Heart right ventricle (tissue), 16 donors: ENCODE measurements around the gene FHOD3. TPM values are rescaled to one million over a fixed set of nuclear protein-coding genes. Genes with fewer than 3 reads are reported as not detected.
A peak's percentile ranks its signal among the peaks of the same experiment; 100 is the strongest.

Source experiments
- ATAC-seq, 8 donors: fragments of 200-7000 bp; cut with Tn5 transposase; one replicate each; pipeline ENCODE4 v1.9.1; 2020; ENCODE audit warnings: mild to moderate bottlenecking in 8 of 8, moderate library complexity in 8 of 8, moderate number of reproducible peaks in 1 of 8
- DNase-seq, 2 donors: peaks; one replicate each; pipeline ENCODE4 v3.0.0-alpha.2; 2020
- H3K27ac ChIP-seq, 10 donors: fragments of 200-600 bp; sonication (generic) in 2 of 10; one replicate each; pipeline versions ENCODE4 v1.5.0 to v1.8.0; 2020 to 2022; ENCODE audit warnings: mild to moderate bottlenecking in 3 of 10
- H3K27me3 ChIP-seq, 7 donors: fragments of 200-600 bp; one replicate each; pipeline ENCODE4 v1.8.0; 2021 to 2022; ENCODE audit warnings: mild to moderate bottlenecking in 2 of 7
- H3K36me3 ChIP-seq, 9 donors: fragments of 200-600 bp; sonication (generic) in 1 of 9; one replicate each; pipeline versions ENCODE4 v1.5.0 to v1.8.0; 2020 to 2022; ENCODE audit warnings: mild to moderate bottlenecking in 2 of 9
- H3K4me1 ChIP-seq, 9 donors: fragments of 200-600 bp; sonication (generic) in 1 of 9; one replicate each; pipeline versions ENCODE4 v1.5.0 to v1.8.0; 2020 to 2022; ENCODE audit warnings: mild to moderate bottlenecking in 4 of 9
- H3K4me3 ChIP-seq, 10 donors: fragments of 200-600 bp; sonication (generic) in 2 of 10; one replicate each; pipeline versions ENCODE4 v1.5.0 to v1.8.0; 2020 to 2022; ENCODE audit warnings: mild to moderate bottlenecking in 7 of 10, moderate library complexity in 2 of 10
- H3K9me3 ChIP-seq, 11 donors: fragments of 200-600 bp in 10 of 11; sonication (generic) in 2 of 11; one replicate each; pipeline versions ENCODE4 v1.5.0 to v1.8.0; 2013 to 2022; ENCODE audit warnings: mild to moderate bottlenecking in 2 of 11, control low read depth in 1 of 11, moderate library complexity in 1 of 11
- CTCF ChIP-seq, 9 donors: fragments of 200-600 bp; sonication (generic) in 2 of 9; IDR thresholded peaks; one replicate each; pipeline versions ENCODE4 v1.5.0 to v1.8.0; 2021 to 2022; ENCODE audit warnings: antibody characterized with exemption in 9 of 9, mild to moderate bottlenecking in 5 of 9, moderate library complexity in 1 of 9
- WGBS, 2 donors: extraction: QIAGEN DNeasy Blood & Tissue Kit; methylation state at CpG; one replicate each; pipeline ENCODE4 v1.1.7; 2013; ENCODE audit warnings: inconsistent platforms in 1 of 2; 5-methylcytosine and 5-hydroxymethylcytosine counted together
- intact Hi-C, 10 donors: fragments of 100-400 bp; cut with DNase I; formaldehyde crosslinking; loops; one replicate each; pipeline versions ENCODE4 v1.11.1 to v1.14.2; 2022
- polyA plus RNA-seq, 2 donors: library from polyadenylated mRNA; stranded (reverse); fragments of 200-250 nt; gene quantifications; one replicate each; pipeline ENCODE4 v1.2.3, GENCODE V29; 2013
- total RNA-seq, 10 donors: library from RNA; stranded (reverse); fragmentation: NEBNext Ultra II Directional in 3 of 10; extraction: Animal tissue kit (Norgen Biotek cat#: 25700) in 3 of 10; gene quantifications; one replicate each; pipeline versions ENCODE4 v1.2.1 to v1.2.4, GENCODE V29; 2021 to 2023
- donor health status: Arrhythmogenic right ventricular cardiomyopathy.
- donor health status: ischemic (EF 13 %, LVEDD 7.1; RV severe dilation, severe dysfunction).
- donor health status: healthy with polysubstance abuse.
- donor health status: DM: no; HTN: yes; CAD: no.
- donor health status: DM: no; HTN: no; CAD: no.
- donor health status: ischemic (EF 25% LVEDD 6.9; RV normal size, moderate dysfunction).
- donor health status: ischemic (EF 25% LVEDD 5.7; RV mildly dilated, moderate dysfunction).
- donor health status: healthy.
- donor health status: DM: yes; HTN: yes; CAD: no.
- donor health status: Ischemic cardiomyopathy.
- donor health status: ischemic (EF 35%, LVEDD 5.7; RV mildly dilated, moderate dysfunction).
- donor health status: nonischemic (EF 11% LVEDD 7.7; RV severe dilation, severe dysfunction).
- donor health status: DM: yes; HTN: yes; CAD: no.
- donor health status: PGD.
- donor health status: ischemic (EF 29% LVEDD 5.4; RV normal size, mild dysfunction).
- donor health status: nonischemic (EF 23%, LVEDD 6.1; RV moderate dilation, normal function).

The FHOD3 gene
- total and polyA plus RNA-seq, 12 donors, result 81.8 to 484 (median 356) TPM

GRCh38 chr18:36610661-36611060 is 313.1 kb downstream of the FHOD3 start:
- H3K4me3 ChIP-seq, result no peak overlapping the region
- TF ChIP-seq CTCF (IDR thresholded peaks at IDR 0.05), result no peak
- H3K9me3 ChIP-seq, result no peaks in the 10 kb centered on the region
- ATAC-seq (no peak), DNase-seq (no peak)
- H3K27ac ChIP-seq, result peak overlapping the region in 1 of 10 donors; percentile 21
- peaks cover 0 to 17% (median 5%) of the 10 kb centered on the region in 9 donors for H3K4me1 ChIP-seq
- WGBS, 2 donors, result 63 to 71% methylated on average over 2 of the region's 2 CpGs
- H3K27me3 ChIP-seq, result no peaks in the 10 kb centered on the region
- intact Hi-C loops, result no loop called here
- H3K36me3 ChIP-seq, result peaks cover 0 to 17% (median 0%) of the 10 kb centered on the region in 9 donors

GRCh38 chr18:36613069-36613468 is 315.6 kb downstream of the FHOD3 start:
- peak overlapping the region in 5 of 10 donors; percentile 15 to 35 (median 28) for H3K27ac ChIP-seq
- WGBS, 2 donors, result 56 to 74% methylated on average over 6 of the region's 6 CpGs
- DNase-seq (no peak), ATAC-seq (peak in 6 of 8 donors; percentile 19 to 87 (median 62))
- H3K4me1 ChIP-seq, result peaks cover 0 to 15% (median 5%) of the 10 kb centered on the region in 9 donors
- H3K9me3 ChIP-seq, result no peaks in the 10 kb centered on the region
- peaks cover 0 to 17% (median 0%) of the 10 kb centered on the region in 9 donors for H3K36me3 ChIP-seq
- H3K27me3 ChIP-seq, result no peaks in the 10 kb centered on the region
- TF ChIP-seq CTCF (IDR thresholded peaks at IDR 0.05), result no peak
- intact Hi-C loops, result no loop called here
- no peak overlapping the region for H3K4me3 ChIP-seq

DNA sequence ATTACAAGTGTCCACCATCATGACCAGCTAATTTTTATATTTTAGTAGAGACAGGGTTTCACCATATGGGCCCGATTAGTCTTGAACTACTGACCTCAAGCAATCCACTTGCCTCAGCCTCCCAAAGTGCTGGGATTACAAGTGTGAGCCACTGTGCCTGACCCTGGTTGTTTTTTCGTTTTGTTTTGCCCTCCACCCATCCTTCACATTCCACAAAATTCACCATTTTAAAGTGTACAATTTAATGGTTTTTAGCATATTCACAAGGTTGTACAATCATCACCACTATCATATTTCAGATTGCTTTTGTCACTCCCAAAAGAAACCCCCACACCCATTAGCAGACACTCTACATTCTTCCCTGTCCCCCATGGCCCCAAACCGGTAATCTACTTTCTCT is 316.3 kb downstream of the FHOD3 start:
- ATAC-seq (no peak), DNase-seq (no peak)
- Histone ChIP-seq H3K4me3 (no peak overlapping the region), H3K27me3 (no peaks in the 10 kb centered on the region), H3K27ac (peak overlapping the region in 2 of 10 donors; percentile 15 to 35), H3K4me1 (peaks cover 0 to 15% (median 5%) of the 10 kb centered on the region in 9 donors), H3K9me3 (no peaks in the 10 kb centered on the region), H3K36me3 (peaks cover 0 to 17% (median 0%) of the 10 kb centered on the region in 9 donors)
- intact Hi-C loops, result no loop called here
- 79 to 82% methylated on average over 3 of the region's 3 CpGs for WGBS, 2 donors
- no peak for TF ChIP-seq CTCF (IDR thresholded peaks at IDR 0.05)

DNA sequence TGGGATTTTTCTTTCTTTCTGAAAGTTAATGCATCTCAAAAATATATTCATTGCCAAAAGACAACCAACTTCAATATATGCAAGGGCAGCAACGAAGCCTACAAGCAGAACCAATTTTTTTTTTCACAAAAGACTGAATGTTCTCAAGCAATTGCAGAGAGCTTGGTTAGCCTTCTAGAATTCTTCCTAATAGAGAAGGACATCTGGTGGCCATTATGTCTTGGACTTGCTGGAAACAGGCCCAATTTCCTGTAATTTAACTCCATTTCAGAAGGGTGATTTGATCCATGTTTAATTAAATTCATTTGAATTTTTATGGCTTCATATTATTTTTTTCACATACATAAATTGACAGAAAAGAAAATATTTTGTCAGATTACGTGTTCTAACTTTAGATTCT is 323.3 kb downstream of the FHOD3 start:
- intact Hi-C loops, result no loop called here

More for the DNA sequence above, 323.3 kb downstream of the FHOD3 start:
- Histone ChIP-seq H3K9me3 (no peaks in the 10 kb centered on the region), H3K27me3 (no peaks in the 10 kb centered on the region), H3K27ac (no peak overlapping the region), H3K4me1 (peaks cover 0 to 46% (median 22%) of the 10 kb centered on the region in 9 donors), H3K36me3 (no peaks in the 10 kb centered on the region), H3K4me3 (no peak overlapping the region)
- no peak for ATAC-seq
- WGBS, 2 donors, result 41% methylated on average over 2 of the region's 2 CpGs
- DNase-seq, result no peak
- TF ChIP-seq CTCF (IDR thresholded peaks at IDR 0.05), result no peak
